NCI-H2107 (cell line): ENCODE data around the gene AHDC1.
A peak's percentile ranks its signal among the peaks of the same experiment; 100 is the strongest.

Source experiments
- DNase-seq: peaks from one replicate; lab custom pipeline; 2025; lab: John Stamatoyannopoulos, UW

AHDC1 gene

GRCh38 chr1:27599605-27600497, 4.1 kb downstream of the AHDC1 start:
- no peak for DNase-seq

- peak; percentile 70 for DNase-seq
Observed at GRCh38 chr1:27598902-27599528, 4.9 kb downstream of the AHDC1 start.

- no peak for DNase-seq
Observed at GRCh38 chr1:27598295-27598687, 5.7 kb downstream of the AHDC1 start.

GRCh38 chr1:27597516-27598294, 6.2 kb downstream of the AHDC1 start:
- DNase-seq = no peak

- DNase-seq = no peak
Observed at GRCh38 chr1:27596986-27597385, 7.0 kb downstream of the AHDC1 start.

GRCh38 chr1:27596261-27596660, 7.7 kb downstream of the AHDC1 start:
- DNase-seq = no peak

- DNase-seq = no peak
Observed at GRCh38 chr1:27595597-27595996, 8.3 kb downstream of the AHDC1 start.

GRCh38 chr1:27594564-27595510, 9.1 kb downstream of the AHDC1 start:
- no peak for DNase-seq

DNA sequence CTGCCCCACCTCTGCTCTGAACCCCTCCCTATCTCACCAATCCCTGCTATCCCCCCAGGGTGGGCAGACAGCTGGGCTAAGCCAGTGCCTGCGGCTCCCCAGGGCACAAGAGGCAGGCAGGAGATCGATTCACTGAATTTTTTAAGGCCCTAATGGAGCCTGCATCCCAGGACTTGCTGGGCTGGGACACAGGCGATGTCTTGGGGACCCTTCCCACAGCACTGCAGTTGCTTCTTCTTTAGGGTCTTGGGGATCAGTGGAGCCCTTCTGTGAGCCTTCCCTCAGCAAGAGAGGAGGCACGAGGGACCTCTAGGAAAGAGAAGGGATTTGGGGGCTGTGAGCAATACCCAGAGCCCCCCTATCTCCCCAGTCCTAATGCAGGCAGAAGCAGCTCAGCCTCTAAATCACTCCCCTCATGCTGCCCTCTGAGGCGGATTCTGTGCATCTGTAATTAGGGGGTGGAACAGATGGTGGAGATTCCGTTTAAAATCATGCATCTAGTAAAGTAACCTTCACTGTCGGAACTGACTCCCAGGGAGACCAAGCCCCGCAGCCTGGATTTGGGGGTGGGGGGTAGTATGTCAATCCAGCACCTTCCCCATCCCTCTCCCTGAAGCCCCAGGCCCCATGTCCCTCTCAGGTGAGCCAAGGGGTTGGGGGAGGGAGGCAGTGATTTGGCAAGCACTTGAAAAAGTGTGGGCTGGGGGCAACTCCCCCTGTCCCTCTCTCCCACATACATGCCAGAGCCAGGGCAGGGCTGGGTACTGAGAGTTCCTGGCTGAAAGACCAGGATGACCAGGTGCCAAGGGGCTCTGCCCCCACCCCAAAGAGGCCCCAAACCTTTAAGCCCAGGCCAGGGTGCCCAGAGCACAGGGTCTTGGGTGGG, 10.0 kb downstream of the AHDC1 start:
- no peak for DNase-seq

DNA sequence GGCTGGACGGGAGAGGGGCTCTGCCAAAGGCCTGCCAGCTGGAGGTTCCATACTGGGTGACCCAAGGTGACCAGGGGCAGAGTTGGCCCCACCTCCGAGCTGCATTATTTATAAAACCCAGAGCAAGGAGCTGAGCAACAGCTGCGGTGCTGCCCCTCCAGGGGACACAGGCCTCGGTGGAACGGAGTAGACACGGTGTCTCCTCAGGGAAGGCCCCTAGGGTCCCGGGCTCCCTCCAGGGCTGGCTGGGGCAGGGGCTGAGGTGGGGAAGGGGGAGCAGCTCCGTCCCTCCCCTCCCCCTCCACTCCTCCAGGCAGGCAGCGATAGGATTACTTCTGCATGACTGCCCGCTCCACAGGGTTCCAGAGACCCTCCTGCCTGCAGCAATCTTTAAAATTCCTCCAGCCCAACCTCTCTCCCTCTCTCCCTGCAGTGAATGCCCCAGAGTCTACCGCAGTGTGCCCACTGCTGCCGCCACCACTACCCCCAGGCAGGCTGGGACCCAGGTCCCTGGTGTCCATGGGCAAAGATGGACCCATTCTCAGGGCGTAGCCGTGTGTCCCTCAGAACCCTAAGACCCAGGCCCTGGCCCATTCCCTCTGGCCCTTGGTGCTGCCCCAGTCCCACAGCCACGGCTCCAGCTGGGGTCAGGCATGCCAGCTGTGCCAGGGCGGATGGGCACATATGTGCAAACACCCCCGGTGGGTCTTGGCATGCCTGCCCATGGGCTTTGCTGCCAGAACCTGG, 10.8 kb downstream of the AHDC1 start:
- DNase-seq = no peak

- DNase-seq = no peak
Observed at GRCh38 chr1:27592232-27592930, 11.6 kb downstream of the AHDC1 start.

DNA sequence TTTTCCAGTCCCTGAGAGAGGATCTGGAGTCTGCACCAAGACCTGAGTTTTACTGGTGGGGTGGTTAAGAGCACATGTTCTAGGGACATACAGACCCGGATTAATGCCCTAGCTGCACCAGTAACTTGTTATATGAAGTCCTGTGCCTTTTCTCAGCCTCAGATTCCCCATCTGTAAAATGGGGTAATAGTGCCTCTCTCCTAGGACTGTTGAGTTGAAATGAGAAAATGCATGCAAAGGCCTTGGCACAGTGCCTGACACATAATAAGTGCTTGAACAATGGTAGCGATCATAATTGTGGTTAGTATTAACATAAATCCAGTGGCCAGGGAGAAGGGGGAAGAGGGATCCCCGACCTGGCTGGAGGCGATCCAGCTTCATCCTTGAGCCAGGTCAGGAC, 12.3 kb downstream of the AHDC1 start:
- DNase-seq = peak; percentile 33

DNA sequence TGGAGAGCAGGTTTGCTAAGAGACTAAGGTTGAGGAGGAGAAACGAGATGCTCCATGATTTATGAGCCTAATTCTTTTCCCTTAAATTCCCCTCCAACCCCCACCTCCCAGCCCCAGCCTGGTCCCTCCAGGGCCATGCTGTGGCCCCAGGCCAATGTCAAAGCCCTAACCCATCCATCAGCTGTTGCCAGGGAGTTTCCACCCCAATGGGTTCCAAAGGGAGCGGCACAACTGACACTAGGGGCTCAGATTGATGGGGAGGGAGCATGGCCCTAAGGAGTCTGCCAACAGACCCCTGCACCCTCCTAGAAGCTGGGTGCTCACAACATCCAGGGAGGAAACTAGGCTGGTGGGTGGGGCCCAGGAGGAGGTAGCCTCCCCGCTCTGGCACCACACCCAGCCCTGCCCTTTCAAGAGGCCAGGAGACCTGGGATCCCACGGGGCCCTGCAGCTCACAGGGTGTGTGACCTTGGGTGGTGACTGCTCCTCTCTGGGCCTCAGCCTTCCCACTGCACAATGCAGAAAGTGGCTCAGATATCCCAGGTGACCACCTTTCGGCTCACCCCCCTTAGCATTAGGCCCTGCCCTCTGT, 12.9 kb downstream of the AHDC1 start:
- no peak for DNase-seq

GRCh38 chr1:27589841-27590426, 14.0 kb downstream of the AHDC1 start:
- peak; percentile 91 for DNase-seq

- no peak for DNase-seq
Observed at GRCh38 chr1:27589441-27589840, 14.5 kb downstream of the AHDC1 start.

GRCh38 chr1:27588256-27589232, 15.4 kb downstream of the AHDC1 start:
- no peak for DNase-seq

GRCh38 chr1:27585684-27586083, 18.3 kb downstream of the AHDC1 start:
- DNase-seq = no peak
